Small intestine (tissue), 7 donors: ENCODE results near the gene ACSF2. TPM values are rescaled to one million over a fixed set of nuclear protein-coding genes. Genes with fewer than 3 reads are reported as not detected.

ENCODE experiments used
- DNase-seq, 2 donors: peaks; one replicate each; pipeline versions ENCODE4 v3.0.0 to v3.0.0-alpha.2; 2013
- FAIRE-seq: peaks from 2 replicates; lab custom pipeline; 2012; peaks lifted over from hg19 to GRCh38; lab: Jason Lieb, UNC
- H3K27ac ChIP-seq, 3 donors: one replicate each; pipeline ENCODE4 v1.5.1; 2013; ENCODE audit warnings: low read length in 2 of 3, mild to moderate bottlenecking in 2 of 3, control low read depth in 1 of 3, inconsistent platforms in 1 of 3, low read depth in 1 of 3, moderate library complexity in 1 of 3
- H3K27me3 ChIP-seq, 3 donors: one replicate each; pipeline ENCODE4 v1.6.1; 2013; ENCODE audit warnings: low read length in 3 of 3, inconsistent platforms in 1 of 3; ENCODE audit not compliant: control insufficient read depth in 3 of 3, insufficient read depth in 3 of 3
- H3K36me3 ChIP-seq, 3 donors: one replicate each; pipeline ENCODE4 v1.6.1; 2013; ENCODE audit warnings: low read length in 3 of 3, inconsistent platforms in 1 of 3, low read depth in 1 of 3, mild to moderate bottlenecking in 1 of 3, moderate library complexity in 1 of 3; ENCODE audit not compliant: control insufficient read depth in 3 of 3, insufficient read depth in 2 of 3
- H3K4me1 ChIP-seq, 3 donors: one replicate each; pipeline ENCODE4 v1.6.1; 2013; ENCODE audit warnings: low read length in 2 of 3, inconsistent platforms in 1 of 3, low read depth in 1 of 3, mild to moderate bottlenecking in 1 of 3, moderate library complexity in 1 of 3; ENCODE audit not compliant: control insufficient read depth in 3 of 3, insufficient read depth in 2 of 3
- H3K4me3 ChIP-seq, 3 donors: one replicate each; pipeline ENCODE4 v1.5.1; 2013; ENCODE audit warnings: low read length in 3 of 3, control low read depth in 1 of 3, inconsistent platforms in 1 of 3, low read depth in 1 of 3, mild to moderate bottlenecking in 1 of 3, moderate library complexity in 1 of 3
- H3K9me3 ChIP-seq, 2 donors: one replicate each; pipeline ENCODE4 v1.6.1; 2013; ENCODE audit warnings: low read depth in 1 of 2, low read length in 1 of 2; ENCODE audit not compliant: control insufficient read depth in 2 of 2, insufficient read depth in 1 of 2
- WGBS, 3 donors: extraction: QIAGEN DNeasy Blood & Tissue Kit; methylation state at CpG; one replicate each; pipeline ENCODE4 v1.1.7; 2013; 5-methylcytosine and 5-hydroxymethylcytosine counted together
- polyA plus RNA-seq, 4 donors: library from polyadenylated mRNA; stranded (reverse) in 3 of 4; unstranded in 1 of 4; fragments of 200-250 nt in 3 of 4; fragments of 120-200 nt in 1 of 4; gene quantifications; one replicate each; pipeline versions ENCODE4 v1.2.1 to v1.2.3, GENCODE V29; 2013
- donor health status: healthy with polysubstance abuse.
- donor health status: control.
- donor health status: control.
- donor health status: Bipolar disorder and iron deficiency.
- donor health status: healthy.

The ACSF2 gene
- polyA plus RNA-seq, 4 donors, result 13.5 to 259 (median 117) TPM

DNA sequence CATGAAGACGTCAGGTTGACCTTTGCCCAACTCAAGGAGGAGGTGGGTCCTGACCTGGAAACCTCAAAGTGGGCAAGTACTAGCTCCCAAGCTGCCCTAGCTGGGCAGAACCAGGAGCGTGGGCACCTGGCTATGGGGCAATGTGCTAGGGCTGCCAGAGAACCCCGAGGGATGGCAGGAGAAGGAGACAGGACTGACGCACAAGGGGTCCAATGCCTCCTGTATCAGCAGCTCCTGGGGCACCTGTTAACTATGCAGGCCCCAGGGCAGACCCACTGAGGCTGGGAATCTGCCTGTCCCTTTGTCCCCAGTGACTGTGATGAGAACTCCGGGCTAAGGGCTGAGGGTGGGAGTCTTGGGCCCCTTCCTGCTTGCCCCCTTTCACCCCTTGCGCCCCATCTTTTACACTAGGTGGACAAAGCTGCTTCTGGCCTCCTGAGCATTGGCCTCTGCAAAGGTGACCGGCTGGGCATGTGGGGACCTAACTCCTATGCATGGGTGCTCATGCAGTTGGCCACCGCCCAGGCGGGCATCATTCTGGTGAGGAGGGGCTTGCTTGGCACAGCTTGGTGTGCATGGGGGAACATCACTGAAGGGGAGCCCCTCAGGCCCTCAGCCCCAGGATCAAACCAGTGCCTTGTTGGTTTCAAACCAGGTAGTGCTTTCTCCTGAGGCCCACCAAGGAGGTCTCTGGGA is 35.0 kb downstream of the ACSF2 start:
- 88 to 93% (median 91%) methylated on average over 9 of the region's 9 CpGs for WGBS, 3 donors
- Histone ChIP-seq H3K27ac (no peak overlapping the region), H3K36me3 (peaks cover 0 to 67% (median 5%) of the 10 kb centered on the region in 3 donors), H3K9me3 (no peaks in the 10 kb centered on the region), H3K4me1 (peaks cover 0 to 20% (median 8%) of the 10 kb centered on the region in 3 donors), H3K4me3 (no peak overlapping the region), H3K27me3 (no peaks in the 10 kb centered on the region)
- DNase-seq, result no peak
- no peak for FAIRE-seq

GRCh38 chr17:50461550-50462132 is 35.6 kb downstream of the ACSF2 start:
- Histone ChIP-seq H3K4me3 (no peak overlapping the region), H3K36me3 (peaks cover 0 to 67% (median 5%) of the 10 kb centered on the region in 3 donors), H3K9me3 (no peaks in the 10 kb centered on the region), H3K27me3 (no peaks in the 10 kb centered on the region), H3K4me1 (peaks cover 0 to 20% (median 8%) of the 10 kb centered on the region in 3 donors), H3K27ac (no peak overlapping the region)
- DNase-seq, result no peak
- FAIRE-seq, result no peak
- WGBS, 3 donors, result 91 to 94% (median 94%) methylated on average over 14 of the region's 14 CpGs

DNA sequence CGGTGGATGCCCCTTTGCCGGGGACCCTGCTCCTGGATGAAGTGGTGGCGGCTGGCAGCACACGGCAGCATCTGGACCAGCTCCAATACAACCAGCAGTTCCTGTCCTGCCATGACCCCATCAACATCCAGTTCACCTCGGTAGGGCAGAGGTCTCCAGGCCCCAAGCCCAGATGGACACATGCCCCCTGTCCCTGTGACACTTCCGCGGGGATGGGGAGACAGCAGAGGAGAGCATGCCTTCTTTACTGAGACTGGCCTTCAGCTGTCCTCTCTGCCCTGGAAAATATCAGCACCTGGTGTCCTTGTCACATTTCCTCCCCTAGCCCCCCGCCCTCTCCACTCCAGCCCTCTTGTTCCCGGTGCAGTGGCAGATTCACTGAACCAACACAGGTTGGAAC is 36.4 kb downstream of the ACSF2 start:
- Histone ChIP-seq H3K36me3 (peaks cover 0 to 68% (median 5%) of the 10 kb centered on the region in 3 donors), H3K4me3 (no peak overlapping the region), H3K4me1 (peaks cover 0 to 20% (median 10%) of the 10 kb centered on the region in 3 donors), H3K27ac (no peak overlapping the region), H3K9me3 (no peaks in the 10 kb centered on the region), H3K27me3 (peaks cover 0 to 1% (median 0%) of the 10 kb centered on the region in 3 donors)
- FAIRE-seq (no peak), DNase-seq (no peak)
- WGBS, 3 donors, result 76 to 88% (median 84%) methylated on average over 9 of the region's 9 CpGs

GRCh38 chr17:50464121-50464520 is 38.1 kb downstream of the ACSF2 start:
- Histone ChIP-seq H3K9me3 (no peaks in the 10 kb centered on the region), H3K36me3 (peaks cover 0 to 71% (median 5%) of the 10 kb centered on the region in 3 donors), H3K27ac (no peak overlapping the region), H3K27me3 (peaks cover 0 to 17% (median 0%) of the 10 kb centered on the region in 3 donors), H3K4me3 (no peak overlapping the region), H3K4me1 (peaks cover 2 to 13% (median 3%) of the 10 kb centered on the region in 3 donors)
- FAIRE-seq, result no peak
- 87 to 95% (median 92%) methylated on average over 3 of the region's 3 CpGs for WGBS, 3 donors
- no peak for DNase-seq

DNA sequence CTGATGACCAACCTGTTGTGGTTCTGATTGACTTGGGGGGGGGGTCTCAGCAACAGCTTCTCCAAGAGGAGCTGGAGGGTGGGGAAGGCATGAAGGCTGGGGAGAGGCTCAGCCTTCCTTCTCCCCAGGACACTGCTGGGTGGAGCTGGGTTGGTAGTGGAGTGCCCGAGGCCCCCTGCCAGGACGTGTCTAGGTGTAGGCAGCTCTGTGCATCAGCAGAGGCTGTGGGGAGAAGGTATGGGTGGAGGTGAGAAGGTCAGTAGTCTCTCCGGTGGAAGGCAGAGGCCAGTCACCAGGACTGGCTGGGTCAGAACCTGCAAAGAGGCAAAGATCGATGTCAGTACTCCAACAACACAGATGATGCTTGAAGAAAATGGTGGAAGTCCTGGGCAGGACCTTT is 38.7 kb downstream of the ACSF2 start:
- Histone ChIP-seq H3K27ac (no peak overlapping the region), H3K9me3 (no peaks in the 10 kb centered on the region), H3K27me3 (peaks cover 0 to 20% (median 0%) of the 10 kb centered on the region in 3 donors), H3K4me1 (peaks cover 2 to 12% (median 3%) of the 10 kb centered on the region in 3 donors), H3K4me3 (no peak overlapping the region), H3K36me3 (peaks cover 0 to 71% (median 5%) of the 10 kb centered on the region in 3 donors)
- no peak for DNase-seq
- FAIRE-seq, result no peak
- WGBS, 3 donors, result 82 to 88% (median 84%) methylated on average over 3 to 4 of the region's 4 CpGs

- H3K27me3 ChIP-seq, result peaks cover 0 to 20% (median 0%) of the 10 kb centered on the region in 3 donors
- no peak overlapping the region for H3K4me3 ChIP-seq
- 35 to 74% (median 61%) methylated on average over 6 of the region's 6 CpGs for whole genome bisulfite sequencing, 3 donors
- H3K27ac ChIP-seq, result no peak overlapping the region
- FAIRE-seq (no peak), DNase-seq (no peak)
- peaks cover 2 to 13% (median 3%) of the 10 kb centered on the region in 3 donors for H3K4me1 ChIP-seq
- H3K36me3 ChIP-seq, result peaks cover 0 to 68% (median 5%) of the 10 kb centered on the region in 3 donors
- H3K9me3 ChIP-seq, result no peaks in the 10 kb centered on the region
Observed at GRCh38 chr17:50465171-50465570, 39.2 kb downstream of the ACSF2 start.

DNA sequence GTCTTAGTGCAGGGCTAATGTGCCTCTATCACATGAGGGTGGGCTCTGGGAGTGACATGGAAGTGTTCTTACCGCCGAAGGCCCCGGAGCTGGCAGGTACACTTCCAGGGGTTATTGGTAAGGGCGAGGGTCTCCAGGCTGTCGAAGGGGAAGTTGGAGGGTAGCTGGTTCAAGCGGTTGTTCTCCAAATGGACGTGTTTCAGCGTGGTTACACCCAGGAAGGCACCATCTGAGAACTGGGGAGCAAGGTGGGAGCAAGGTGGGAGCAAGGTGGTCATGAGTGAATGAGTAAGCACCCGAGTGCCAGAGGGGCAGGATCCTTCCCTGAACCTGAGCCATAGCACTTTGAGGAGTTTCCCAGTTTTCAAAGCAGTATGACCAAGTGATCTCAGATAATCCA is 39.6 kb downstream of the ACSF2 start:
- peaks cover 0 to 65% (median 5%) of the 10 kb centered on the region in 3 donors for H3K36me3 ChIP-seq
- WGBS, 3 donors, result 93 to 96% (median 95%) methylated on average over 9 of the region's 9 CpGs
- peaks cover 0 to 20% (median 0%) of the 10 kb centered on the region in 3 donors for H3K27me3 ChIP-seq
- FAIRE-seq (no peak), DNase-seq (no peak)
- H3K4me3 ChIP-seq, result no peak overlapping the region
- H3K9me3 ChIP-seq, result no peaks in the 10 kb centered on the region
- H3K4me1 ChIP-seq, result peaks cover 2 to 13% (median 3%) of the 10 kb centered on the region in 3 donors
- H3K27ac ChIP-seq, result no peak overlapping the region

GRCh38 chr17:50466371-50467113 is 40.5 kb downstream of the ACSF2 start:
- DNase-seq, result peak; percentile 39 to 81
- Histone ChIP-seq H3K27me3 (peaks cover 0 to 20% (median 0%) of the 10 kb centered on the region in 3 donors), H3K9me3 (no peaks in the 10 kb centered on the region), H3K27ac (peak overlapping the region in 2 of 3 donors; percentile 56 to 64), H3K36me3 (peaks cover 0 to 65% (median 7%) of the 10 kb centered on the region in 3 donors), H3K4me3 (no peak overlapping the region), H3K4me1 (peaks cover 2 to 13% (median 3%) of the 10 kb centered on the region in 3 donors)
- 39 to 61% (median 47%) methylated on average over 9 of the region's 9 CpGs for WGBS, 3 donors
- FAIRE-seq, result no peak
